Activated T-cell treated with anti-CD3 and anti-CD28 coated beads, Interleukin-2, amount 50 U/mL, for 24 hours (primary cell): ENCODE results near the gene ITPR3.
A peak's percentile ranks its signal among the peaks of the same experiment; 100 is the strongest.

Source experiments
- DNase-seq: peaks from one replicate; pipeline ENCODE4 v3.0.0-alpha.2; 2020
- H3K27ac Mint-ChIP-seq: 2 replicates; pipeline ENCODE4 v1.8.0; 2020; ENCODE audit warnings: mild to moderate bottlenecking, mixed read lengths
- H3K27me3 Mint-ChIP-seq: 2 replicates; pipeline ENCODE4 v1.8.0; 2020; ENCODE audit warnings: mixed read lengths
- H3K36me3 Mint-ChIP-seq: 2 replicates; pipeline ENCODE4 v1.8.0; 2020; ENCODE audit warnings: low read depth, mixed read lengths
- H3K4me1 Mint-ChIP-seq: 2 replicates; pipeline ENCODE4 v1.8.0; 2020; ENCODE audit warnings: low read depth, mixed read lengths
- H3K4me3 Mint-ChIP-seq: 2 replicates; pipeline ENCODE4 v1.8.0; 2020; ENCODE audit warnings: mild to moderate bottlenecking, moderate library complexity, mixed read lengths
- H3K9me3 Mint-ChIP-seq: 2 replicates; pipeline ENCODE4 v1.8.0; 2020; ENCODE audit warnings: mixed read lengths

ITPR3 gene

DNA sequence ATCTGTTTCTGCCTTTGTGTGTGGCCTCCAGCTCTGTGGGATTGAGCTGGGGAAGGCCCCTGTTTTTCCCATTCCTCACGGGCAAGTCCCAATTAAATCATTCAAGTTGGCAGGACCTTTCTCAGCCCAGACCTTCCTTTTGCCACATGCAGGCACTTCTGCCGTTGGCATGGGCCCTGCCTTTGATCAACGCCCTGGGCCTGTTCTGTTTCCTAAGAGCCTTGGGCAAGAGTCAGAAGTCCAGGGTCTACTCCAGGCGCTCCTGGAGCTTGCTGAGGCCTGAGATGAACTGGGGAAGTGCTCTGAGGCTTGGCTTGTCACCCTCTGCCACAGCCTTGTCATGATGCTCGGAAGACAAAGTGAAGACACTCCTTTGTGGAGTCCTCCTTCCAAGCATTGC is 118.4 kb downstream of the ITPR3 start:
- H3K4me1 Mint-ChIP-seq: peaks cover 2% of the 10 kb centered on the region
- no peaks in the 10 kb centered on the region for H3K9me3 Mint-ChIP-seq
- no peaks in the 10 kb centered on the region for H3K27me3 Mint-ChIP-seq
- DNase-seq: no peak
- H3K36me3 Mint-ChIP-seq: no peaks in the 10 kb centered on the region
- no peak overlapping the region for H3K4me3 Mint-ChIP-seq
- no peak overlapping the region for H3K27ac Mint-ChIP-seq

DNA sequence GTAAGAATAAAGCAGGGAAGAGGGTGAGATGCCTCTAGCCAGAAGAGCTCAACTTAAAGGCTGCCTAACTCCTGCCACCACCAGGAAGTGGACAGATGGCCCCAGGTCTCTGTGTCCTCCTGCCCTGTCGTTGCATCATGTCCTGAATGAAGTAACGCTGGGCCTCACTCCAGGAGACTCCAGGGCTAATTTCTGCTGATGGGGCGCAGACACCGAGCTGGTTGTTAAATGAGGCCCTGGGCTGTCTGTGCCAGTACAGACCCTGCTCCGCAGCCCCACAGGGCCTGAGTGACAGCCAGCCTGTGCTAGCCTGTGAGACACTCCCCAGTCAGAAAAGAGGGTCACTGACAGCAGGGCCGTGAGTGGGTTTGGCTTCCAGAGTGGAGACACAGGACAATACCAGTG is 119.1 kb downstream of the ITPR3 start:
- Mint-ChIP-seq H3K27me3 (no peaks in the 10 kb centered on the region), H3K36me3 (no peaks in the 10 kb centered on the region), H3K4me1 (peaks cover 2% of the 10 kb centered on the region), H3K27ac (no peak overlapping the region), H3K9me3 (no peaks in the 10 kb centered on the region), H3K4me3 (no peak overlapping the region)
- no peak for DNase-seq

DNA sequence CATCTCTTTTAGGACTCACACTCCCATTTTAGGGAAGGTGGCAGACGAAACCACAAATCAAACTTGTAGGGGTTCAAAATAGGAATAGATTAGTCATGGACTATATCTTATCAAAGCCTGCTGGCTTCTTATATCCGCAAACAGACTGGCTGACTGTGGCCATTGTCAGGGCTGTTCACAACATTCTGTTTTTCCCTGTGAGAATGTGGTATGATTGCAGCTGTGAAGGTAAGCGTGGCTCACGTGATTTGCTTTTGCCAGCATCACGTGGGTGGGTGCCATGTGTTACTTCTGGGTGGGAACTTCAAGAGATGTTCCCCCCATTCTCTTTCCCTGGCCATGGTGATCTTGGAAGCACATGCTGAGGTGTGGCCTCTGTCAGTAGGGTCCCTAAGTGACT is 119.7 kb downstream of the ITPR3 start:
- H3K27me3 Mint-ChIP-seq: no peaks in the 10 kb centered on the region
- no peak overlapping the region for H3K4me3 Mint-ChIP-seq
- H3K36me3 Mint-ChIP-seq: no peaks in the 10 kb centered on the region
- DNase-seq: no peak
- no peak overlapping the region for H3K27ac Mint-ChIP-seq
- no peaks in the 10 kb centered on the region for H3K9me3 Mint-ChIP-seq
- peaks cover 2% of the 10 kb centered on the region for H3K4me1 Mint-ChIP-seq

DNA sequence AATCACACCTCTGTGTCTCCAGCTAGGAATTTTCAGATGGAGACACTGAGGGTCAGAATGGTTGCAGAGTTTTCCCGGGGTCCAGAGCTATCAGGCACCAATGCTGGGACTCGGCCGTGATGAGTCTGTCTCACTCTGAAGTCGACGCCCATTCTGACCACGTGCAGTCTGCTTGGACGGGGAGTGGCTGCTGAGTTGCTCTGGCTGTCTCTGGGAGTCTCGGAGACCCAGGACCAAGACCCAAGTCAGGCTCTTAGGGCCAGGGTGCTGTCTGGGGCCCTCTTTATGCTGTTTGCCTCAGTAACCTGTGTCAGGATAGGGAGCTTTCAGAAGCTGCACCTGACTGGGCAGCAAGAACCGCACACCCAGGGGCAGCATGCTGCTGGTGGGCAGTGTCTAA is 121.0 kb downstream of the ITPR3 start:
- Mint-ChIP-seq H3K27ac (no peak overlapping the region), H3K27me3 (no peaks in the 10 kb centered on the region), H3K4me1 (peaks cover 2% of the 10 kb centered on the region), H3K9me3 (no peaks in the 10 kb centered on the region), H3K36me3 (no peaks in the 10 kb centered on the region), H3K4me3 (no peak overlapping the region)
- no peak for DNase-seq

DNA sequence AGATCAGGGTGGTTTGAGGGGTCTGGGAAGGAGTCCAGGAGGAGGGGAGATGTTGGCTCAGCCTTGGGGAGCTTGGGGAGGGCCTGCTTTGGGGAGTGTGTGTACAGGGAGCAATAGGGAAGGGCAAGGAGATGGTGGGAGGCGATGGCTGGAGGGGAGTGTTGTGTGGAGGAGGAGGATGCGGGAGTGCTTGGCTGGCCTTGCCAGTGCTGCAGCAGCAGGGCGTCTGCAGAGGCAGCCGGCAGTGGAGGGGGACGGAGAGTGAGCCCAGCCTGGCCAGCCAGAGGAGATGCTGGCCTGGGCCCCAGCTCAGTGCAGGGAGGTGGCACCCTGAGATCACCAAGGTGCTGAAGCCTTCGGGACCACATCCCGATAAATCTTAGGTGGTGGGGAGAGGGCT is 121.7 kb downstream of the ITPR3 start:
- no peak overlapping the region for H3K4me3 Mint-ChIP-seq
- H3K27me3 Mint-ChIP-seq: no peaks in the 10 kb centered on the region
- DNase-seq: no peak

DNA sequence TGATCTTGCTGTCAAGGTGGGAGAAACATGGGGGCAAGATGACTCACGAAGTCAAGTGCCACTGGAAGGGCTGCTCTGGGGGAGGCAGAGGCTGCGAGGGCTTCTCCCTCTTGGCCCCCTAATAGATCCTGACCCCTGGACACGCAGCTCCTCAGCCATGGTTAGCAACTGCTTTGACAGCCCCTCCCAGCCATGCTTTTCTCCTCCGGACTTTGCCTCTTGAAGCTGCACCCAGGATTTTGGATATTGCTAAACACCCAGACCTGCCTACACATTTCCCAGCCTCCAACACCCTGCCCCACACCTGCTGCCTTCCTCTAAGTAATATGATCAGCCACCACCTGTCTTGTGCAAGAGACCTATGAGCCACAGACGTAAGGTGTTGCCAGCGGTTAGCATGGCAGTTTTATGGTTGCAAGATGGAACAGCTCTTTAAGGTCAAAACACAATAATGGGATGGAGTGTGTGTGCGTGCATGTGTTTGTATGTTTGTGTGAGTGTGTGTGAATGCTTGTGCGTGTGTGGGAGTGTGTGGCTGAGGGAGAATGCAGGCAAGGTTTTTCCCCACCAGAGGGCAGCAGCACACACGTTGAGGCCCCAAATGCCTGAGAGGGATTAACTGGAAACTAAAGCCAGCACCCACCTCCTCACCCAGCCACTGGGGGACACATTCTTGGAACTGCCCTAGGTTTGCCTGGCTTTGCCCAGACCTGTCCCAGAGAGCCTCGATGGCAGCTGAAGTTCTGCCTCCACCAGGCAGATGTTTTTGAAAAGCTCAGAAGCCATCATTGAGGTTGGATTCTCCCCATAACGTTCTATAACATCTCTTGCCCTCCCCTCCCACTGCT is 123.1 kb downstream of the ITPR3 start:
- no peak overlapping the region for H3K4me3 Mint-ChIP-seq
- peaks cover 2% of the 10 kb centered on the region for H3K27me3 Mint-ChIP-seq
- H3K36me3 Mint-ChIP-seq: no peaks in the 10 kb centered on the region
- H3K9me3 Mint-ChIP-seq: no peaks in the 10 kb centered on the region
- DNase-seq: peak; percentile 82
- no peak overlapping the region for H3K27ac Mint-ChIP-seq
- H3K4me1 Mint-ChIP-seq: peaks cover 2% of the 10 kb centered on the region

More for the DNA sequence above, 121.7 kb downstream of the ITPR3 start:
- Mint-ChIP-seq H3K36me3 (no peaks in the 10 kb centered on the region), H3K9me3 (no peaks in the 10 kb centered on the region), H3K27ac (no peak overlapping the region), H3K4me1 (peaks cover 2% of the 10 kb centered on the region)

DNA sequence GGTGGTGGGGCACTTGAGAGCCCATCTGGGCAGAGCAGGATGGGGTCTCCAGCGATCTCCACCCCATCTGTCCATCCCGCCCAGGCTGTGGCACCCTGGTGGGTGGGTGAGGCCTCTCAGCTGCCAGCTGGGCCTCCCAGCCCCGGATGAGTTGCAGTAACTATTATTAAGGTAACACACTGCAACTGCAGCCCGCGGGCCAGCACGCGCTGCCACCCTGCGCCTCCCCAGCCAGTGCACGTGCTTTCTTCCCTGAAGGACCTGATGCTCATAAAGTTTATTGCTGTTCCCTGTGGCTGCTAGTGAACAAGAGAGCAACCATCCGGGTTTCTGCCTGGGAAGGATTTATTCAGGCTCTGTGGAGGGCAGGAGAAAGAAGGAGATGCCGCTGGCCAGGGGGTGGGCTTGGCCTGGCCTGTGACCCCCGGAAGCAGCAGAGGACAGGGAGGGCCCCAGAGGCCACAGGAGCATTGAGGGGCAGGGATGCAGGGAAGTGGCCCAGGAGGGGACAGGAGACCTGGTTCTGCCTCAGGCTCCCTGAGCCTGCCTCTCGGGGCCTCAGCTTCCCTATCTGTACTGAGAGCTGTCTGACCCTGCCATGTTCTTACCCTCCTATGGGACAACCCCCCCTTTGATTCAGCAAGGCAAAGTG is 123.9 kb downstream of the ITPR3 start:
- H3K4me1 Mint-ChIP-seq: peaks cover 2% of the 10 kb centered on the region
- H3K27ac Mint-ChIP-seq: no peak overlapping the region
- no peak overlapping the region for H3K4me3 Mint-ChIP-seq
- no peaks in the 10 kb centered on the region for H3K9me3 Mint-ChIP-seq
- H3K36me3 Mint-ChIP-seq: no peaks in the 10 kb centered on the region
- peaks cover 2% of the 10 kb centered on the region for H3K27me3 Mint-ChIP-seq
- DNase-seq: no peak

DNA sequence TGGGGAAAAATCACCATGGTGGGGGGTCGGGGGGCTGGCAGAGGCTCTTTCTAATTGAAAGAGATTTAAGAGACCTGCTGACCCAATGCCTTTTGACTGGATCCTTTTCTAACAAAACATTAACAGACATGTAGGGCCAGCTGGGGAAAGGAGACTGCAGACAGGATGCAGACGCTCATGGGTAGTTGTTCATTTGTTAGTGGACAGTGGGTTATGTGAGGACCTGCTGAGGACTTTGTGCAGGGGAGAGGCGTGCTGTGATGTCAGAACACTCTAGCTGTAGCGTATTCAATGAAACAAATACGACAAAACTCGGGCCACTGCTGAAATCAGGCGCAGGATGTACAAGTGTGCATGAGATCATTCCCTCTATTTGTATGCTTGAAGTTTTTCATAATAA is 124.4 kb downstream of the ITPR3 start:
- Mint-ChIP-seq H3K27me3 (peaks cover 2% of the 10 kb centered on the region), H3K36me3 (no peaks in the 10 kb centered on the region), H3K4me3 (no peak overlapping the region), H3K9me3 (no peaks in the 10 kb centered on the region), H3K27ac (no peak overlapping the region), H3K4me1 (peaks cover 2% of the 10 kb centered on the region)
- DNase-seq: no peak
